8988T (cell line): ENCODE results near the gene TSPAN11.
A peak's percentile ranks its signal among the peaks of the same experiment; 100 is the strongest.

Experiments
- DNase-seq: peaks from one replicate; pipeline ENCODE4 v3.0.0; 2011

Gene TSPAN11

DNA sequence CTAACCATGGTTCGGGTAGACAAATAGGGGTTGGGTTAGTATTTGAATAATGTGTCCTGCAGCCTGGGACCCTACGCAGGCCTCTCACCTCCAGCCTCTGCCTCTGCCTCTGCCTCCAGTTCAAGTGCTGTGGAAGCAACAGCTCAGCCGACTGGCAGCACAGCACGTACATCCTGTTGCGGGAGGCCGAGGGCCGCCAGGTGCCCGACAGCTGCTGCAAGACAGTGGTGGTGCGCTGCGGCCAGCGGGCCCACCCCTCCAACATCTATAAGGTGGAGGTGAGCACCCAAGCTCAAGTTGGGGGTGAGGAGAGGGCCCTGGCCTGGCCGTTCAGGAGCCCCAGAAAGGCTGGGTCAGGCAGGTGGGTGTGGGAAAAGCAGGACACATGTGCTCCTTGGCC lies 55.9 kb downstream of the TSPAN11 start:
- no peak for DNase-seq

DNA sequence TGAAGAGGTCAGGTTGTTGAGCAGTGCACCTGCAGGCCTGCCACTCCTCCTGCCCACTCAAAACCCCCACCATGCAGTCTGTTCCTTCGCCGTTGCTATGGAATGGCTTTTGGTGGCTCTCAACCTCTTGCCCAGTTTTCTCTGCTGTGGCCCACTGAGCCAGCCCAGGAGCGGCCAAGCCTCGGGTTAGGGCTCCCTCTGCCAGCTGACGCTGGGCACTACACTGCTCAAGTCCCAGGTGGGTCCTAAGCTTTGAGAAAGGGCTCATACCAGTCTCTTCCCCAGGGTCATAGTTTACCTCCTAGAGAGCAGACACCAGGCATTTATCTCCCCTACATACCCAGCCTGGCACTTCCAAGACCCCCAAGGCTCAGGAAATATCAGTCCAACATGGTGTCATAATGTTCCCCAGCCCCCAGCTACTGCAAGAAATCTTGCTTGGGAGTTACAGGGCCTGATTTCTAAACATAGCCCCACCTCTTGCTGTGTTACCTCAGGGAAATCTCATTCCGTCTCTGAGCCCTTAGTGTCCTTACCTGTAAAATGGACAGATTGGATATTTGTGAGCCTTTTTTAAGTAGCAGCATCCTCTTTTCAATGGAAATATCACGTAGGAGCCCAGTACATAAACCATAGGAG lies 59.4 kb downstream of the TSPAN11 start:
- DNase-seq, result peak; percentile 98

DNA sequence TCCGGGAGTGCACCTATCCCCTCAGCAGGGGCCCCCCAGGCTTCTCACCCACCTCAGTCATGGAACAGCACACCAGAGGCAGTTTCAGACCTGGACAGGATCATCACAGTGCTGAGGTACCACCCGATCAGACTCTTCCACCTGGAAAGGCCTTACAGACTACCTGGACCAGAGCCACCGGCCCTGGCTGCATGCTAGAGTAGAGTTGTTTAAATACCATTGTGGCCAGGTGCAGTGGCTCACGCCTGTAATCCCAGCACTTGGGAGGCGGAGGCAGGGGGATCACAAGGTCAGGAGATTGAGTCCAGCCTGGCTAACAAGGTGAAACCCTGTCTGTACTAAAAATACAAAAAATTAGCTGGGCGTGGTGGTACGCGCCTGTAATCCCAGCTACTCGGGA lies 61.5 kb downstream of the TSPAN11 start:
- no peak for DNase-seq

DNA sequence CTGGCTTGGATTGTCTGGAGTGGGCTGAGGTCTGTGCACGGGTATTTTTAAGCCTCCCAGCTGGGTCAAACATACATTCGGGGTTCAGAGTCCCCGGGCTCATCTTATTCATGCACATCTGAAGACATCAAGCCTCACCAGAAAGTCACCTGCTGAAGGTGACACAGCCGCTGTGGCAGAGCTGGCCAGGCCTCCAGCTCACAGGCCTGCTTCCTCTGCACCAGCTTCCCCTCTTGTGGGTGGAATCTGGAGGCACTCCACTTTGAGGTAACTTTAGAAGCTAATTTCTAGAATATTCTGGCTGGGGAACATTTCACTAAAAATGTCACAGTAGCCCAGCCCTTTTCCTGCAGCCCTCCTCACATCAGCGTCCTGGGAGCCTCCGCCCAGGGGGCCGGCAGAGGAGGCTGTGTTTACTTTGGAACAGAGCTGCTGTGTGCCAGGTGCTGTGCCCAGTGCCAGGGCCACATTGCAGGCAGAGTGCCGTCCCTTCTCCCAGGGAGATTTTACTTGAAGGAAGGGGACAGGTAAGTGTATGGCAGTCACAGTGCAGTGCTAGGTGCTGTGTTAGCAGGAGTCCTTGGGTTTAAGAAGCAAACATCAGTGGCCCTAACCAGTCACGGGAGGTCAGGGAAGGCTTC lies 62.2 kb downstream of the TSPAN11 start:
- DNase-seq, result no peak

DNA sequence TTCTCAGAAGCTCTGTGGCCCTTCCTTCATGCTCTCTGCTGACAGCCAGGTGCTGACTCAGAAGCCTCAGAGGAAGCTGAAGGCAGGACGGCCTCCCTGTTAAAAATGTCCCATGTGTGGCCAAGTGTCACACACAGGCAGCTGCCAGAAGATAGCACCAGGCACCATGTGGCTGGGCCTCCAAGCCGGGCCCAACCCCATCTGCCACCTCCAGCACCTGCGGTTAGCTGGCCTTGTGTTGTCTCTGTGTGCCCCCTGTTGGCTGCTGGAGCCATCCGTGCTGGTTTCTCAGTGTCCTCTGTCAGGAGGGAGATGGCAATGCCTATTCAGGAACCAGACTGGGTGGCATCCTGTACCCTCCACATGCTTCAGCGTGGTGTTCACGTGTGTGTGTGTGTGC lies 63.2 kb downstream of the TSPAN11 start:
- peak; percentile 94 for DNase-seq

DNA sequence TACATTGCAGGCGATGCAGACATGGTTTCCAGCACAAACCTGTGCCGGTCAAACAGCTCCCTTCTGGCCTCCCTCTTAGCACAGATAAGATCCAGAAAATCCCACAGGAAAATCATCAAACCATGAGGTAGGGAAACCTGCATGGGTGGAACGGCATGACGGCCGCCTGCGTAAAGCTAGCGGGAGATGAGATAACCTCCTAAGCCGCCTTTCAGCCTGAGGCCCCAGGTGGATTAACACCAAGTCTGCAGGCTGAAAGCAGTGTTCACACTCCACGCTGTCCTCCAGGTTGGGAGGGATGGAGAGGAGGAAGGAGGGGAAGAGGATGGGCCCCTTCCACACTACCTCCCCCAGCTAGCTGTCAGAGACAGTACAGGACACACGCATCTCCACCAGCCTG lies 63.8 kb downstream of the TSPAN11 start:
- no peak for DNase-seq

DNA sequence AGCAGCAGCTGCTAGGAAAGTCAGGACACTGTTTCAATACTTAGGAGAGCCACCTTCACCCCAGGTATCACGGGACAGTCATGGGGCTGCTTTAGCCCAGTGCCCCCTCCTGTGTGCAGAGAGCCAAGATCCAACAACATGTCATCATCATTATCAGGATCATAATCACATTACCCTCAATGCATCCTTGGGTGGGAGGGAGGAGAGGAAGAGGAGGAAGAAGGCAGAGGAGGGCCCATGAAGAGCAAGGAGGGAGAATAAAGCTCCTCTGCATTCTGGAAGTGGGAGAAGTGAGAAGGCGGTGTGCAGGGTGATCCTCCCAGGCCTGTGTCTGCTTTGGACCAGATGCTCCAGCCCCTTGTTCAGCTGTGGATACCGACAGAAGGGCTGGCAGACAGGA lies 64.2 kb downstream of the TSPAN11 start:
- DNase-seq, result no peak

DNA sequence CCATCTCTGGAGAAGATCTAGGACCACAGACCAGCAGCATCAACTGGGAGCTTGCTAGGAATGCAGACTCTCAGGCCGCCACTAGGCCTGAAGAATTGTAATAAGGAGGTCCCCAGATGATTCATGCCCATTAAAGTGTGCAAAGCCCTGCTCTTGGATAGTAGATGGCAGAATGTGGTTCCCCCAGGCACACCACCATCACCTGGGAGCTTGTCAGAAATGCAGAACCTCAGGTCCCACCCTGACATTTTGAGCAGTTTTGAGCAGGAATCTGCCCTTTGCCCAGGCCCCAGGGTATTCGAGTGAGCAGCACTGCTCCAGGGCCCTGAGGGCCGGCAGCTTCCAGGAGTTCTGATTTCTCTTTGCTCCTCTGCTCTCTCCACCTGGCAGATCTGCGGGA lies 64.9 kb downstream of the TSPAN11 start:
- DNase-seq, result no peak

DNA sequence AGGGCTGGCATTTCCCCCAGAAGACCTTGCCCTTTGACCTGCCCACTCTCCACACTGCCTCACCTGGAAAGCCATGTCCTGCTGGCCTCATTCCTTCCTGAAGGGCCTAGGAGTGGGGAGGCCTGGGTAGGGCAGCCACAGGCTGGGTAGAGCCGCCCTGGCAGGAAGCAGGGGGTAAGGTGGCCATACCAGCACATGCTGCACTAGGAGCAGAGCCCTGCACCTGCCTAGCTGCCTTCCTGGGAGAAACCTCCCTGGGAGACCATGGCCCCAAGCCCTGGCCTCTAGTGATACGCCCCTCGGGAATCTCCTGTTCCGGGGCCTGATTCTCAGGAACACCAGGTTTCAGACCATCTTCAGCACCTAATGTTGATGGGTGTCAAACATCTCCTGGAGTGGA lies 65.8 kb downstream of the TSPAN11 start:
- DNase-seq, result no peak

DNA sequence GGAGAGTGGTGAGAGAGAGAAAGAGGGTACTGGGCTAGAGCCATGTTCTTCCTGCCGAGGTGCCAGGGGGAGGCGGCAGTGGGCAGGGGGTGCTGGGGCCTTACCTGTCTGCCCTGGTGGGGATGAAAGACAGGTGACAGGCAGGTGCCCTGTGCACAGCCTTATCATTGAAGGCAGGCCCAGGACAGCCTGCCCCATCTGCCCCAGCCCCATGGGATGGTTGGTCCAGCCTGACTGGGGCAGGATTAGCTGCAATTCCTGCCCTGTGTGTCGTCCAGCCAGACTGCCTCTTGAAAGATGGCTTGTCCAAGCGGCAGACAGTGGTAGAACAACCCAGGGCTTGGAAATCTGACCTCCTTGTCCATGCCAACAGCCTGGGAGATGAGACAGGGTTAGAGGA lies 67.2 kb downstream of the TSPAN11 start:
- DNase-seq, result no peak

DNA sequence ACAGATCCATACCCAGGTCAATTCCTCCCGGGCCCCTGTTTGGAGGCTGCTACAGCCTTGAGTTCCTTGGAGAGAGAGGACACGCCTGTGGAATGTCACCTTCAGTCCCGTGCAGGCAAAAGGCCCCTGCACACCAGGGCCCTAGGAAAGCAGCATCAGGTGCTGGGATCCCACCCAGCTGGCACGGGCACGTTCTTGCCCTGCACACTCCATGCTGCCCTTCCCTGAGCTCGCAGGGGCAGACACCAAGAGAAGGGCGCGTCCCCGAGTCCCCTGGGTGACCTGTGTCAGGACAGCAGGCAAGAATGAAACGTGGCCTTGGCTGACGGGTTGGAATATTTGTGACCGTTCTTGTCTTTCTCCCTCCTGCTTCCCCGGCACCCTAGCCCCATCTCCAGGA lies 67.7 kb downstream of the TSPAN11 start:
- DNase-seq, result no peak

DNA sequence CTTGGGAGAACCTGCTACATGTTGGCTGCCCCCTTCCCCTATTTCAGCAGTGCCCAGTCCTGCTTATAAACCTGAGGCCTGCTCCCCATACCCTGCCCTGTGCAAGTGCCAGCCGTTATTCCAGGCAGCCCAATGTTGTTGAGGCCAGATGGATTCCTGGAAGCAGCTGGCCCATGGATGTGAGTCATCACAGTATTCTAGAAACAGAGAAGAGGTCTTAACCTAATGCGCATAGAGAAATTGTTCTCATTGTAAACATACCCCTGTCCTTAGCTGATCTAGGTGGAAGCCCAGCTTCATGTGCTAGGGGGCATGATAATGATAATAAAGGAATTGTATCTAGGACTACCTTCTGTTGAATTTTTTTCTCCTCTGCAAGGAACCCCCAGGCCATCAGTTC lies 69.7 kb downstream of the TSPAN11 start:
- no peak for DNase-seq

DNA sequence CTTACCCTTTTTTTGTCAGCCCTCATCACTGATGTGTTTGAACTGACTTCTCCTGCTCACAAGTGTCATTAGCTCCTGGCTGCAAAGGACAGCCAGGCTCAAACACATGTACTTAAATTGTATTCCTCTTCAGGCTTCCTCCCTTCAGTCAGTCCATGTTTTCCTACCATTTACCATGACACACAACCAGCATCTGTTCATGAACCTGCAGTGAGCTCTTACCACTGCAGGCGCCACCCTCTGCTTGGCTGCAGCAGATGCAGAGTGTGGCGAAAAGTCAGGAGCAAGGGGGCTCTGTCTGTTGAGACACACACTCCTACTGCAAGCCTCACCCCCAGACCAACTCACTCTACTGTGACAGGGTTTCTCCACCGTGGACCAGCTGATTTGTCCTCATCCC lies 70.2 kb downstream of the TSPAN11 start:
- DNase-seq, result no peak

DNA sequence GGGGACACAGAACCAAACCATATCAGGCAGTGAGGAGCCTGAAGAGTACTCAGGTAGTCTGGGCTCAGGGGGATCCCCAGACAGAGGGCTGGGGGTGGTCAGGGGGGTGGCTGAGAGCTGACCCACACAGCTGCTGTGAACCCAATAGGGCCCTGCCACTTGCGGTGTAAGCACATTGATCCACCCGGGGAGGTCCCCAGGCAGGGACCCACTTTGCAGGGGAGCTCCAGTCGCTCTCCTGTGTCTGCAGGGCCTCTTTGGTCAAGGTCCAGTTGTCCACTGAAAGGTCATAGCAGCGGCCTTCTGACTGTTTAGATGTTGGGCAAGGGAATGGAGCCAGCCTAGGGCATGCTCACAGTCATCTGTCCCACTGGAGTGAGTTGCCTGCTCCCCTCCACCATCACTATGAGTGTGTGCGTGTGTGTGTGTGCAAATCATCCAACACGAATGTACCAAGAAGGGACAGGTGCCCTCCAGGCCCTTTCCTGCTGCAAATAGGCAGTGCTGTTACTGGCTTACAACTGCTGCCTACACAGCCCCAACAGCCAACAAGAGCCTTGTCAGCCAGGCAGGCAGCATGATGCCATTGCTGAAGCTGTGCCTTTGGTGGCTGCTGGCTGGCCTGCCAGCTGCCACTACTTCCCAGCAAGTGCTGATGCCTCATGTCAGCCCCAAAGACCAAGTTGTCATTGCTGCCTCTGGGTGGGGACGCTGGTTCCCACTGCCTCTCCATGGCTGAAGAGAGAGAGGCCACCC lies 71.3 kb downstream of the TSPAN11 start:
- no peak for DNase-seq

DNA sequence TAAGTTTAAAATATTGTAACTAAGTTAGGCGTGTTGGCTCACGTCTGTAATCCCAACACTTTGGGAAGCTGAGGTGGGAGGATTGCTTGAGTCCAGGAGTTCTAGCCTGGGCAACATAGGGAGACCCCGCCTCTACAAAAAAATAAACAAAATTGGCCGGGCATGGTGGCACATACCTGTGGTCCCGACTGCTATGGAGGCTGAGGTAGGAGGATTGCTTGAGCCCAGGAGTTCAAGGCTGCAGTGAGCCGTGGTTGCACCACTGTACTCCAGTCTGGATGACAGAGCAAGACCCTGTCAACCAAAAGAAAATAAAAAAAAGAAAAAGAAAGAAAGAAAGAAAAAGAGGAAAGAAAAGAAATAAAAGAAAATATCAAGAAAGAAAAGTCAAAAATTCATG lies 72.5 kb downstream of the TSPAN11 start:
- DNase-seq, result no peak

DNA sequence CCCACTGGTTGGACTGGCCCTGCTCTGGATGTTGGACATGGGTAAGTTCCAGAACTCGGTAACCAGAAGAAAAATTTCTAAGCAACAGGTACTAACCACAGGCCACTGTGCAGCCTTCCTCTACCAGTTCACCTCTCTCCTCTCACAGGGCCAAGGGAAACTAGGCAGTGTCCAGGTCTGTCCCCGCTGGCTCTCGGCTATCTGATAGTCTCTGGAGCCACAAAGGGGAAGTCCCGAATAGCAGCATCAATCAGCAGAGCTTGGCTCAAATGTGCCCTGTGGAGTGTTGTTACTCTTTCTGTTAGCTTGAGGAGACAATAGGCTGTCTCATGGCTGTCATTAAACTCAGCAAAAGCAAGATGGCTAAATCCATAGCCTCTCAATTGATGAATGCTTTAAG lies 73.2 kb downstream of the TSPAN11 start:
- no peak for DNase-seq

DNA sequence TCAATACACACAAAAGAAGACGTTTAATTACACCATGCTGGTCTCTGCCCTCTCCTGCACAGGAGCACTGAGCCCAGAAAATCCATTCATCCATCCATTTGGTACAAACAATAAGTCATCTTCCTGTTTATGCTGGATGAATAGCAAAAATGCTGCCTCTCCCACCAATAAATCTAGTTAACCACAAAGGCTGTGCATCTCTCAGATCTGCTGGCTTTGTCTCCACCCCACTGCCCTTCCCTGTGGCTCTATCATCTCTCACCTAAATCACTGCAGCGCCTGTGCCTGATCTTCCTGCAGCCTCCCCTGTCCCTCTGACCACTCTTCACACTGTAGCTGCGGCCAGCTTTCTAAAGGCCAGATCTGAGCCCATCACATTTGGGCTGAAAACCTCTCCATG lies 74.2 kb downstream of the TSPAN11 start:
- DNase-seq, result no peak

DNA sequence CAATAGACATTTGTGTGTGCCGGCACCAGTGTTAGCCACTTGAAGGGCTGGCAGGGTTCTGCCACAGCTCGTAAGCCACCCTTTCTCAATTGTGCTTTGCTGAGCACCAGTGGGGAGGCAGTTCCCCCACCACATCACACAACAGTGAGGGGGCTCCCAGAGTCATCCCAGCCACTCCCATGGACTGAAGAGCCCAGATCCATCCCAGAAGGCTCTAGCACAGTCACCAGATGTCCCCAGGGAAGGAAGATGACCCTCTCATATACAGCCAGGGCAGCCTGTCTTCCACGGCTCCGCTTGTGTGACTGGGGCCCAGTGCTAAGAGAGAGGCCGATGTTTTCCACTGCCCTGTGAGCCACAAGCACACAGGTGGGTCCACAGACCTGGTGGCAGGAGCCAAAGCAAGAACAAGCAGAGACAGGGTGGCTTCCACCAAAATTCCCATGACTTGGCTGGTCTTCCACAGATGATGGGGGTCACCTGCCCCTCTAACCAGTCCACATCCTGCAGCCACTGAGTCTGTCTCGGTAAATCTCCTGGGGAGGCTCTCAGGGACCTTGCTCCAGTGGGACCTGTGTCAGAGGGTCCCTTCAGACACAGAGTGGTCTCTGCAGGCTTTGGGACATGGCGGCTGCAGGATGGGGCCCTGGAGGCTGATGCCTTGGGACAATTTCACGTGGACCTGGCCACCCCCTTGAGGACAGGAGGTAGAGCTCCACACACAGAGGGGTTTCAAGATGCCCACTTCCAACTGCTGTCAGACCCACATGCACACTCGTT lies 75.2 kb downstream of the TSPAN11 start:
- DNase-seq, result no peak

DNA sequence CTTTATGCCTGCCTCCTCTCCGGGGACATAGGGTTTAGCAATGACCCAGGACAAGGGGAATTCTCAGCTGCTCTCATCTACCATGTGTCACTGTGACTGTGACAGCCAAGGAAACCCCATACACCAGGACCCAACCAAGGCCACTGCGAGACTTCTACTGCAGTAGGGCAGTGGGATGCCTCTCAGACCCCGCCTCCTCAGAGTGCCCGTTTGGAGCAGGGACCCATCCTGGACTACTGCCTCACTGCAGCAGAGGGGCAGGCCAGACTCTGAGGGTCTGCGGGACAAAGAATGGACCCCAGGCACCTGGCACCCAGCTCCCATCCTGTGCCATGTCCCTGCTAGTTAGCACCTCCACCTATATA lies 75.8 kb downstream of the TSPAN11 start:
- DNase-seq, result no peak

DNA sequence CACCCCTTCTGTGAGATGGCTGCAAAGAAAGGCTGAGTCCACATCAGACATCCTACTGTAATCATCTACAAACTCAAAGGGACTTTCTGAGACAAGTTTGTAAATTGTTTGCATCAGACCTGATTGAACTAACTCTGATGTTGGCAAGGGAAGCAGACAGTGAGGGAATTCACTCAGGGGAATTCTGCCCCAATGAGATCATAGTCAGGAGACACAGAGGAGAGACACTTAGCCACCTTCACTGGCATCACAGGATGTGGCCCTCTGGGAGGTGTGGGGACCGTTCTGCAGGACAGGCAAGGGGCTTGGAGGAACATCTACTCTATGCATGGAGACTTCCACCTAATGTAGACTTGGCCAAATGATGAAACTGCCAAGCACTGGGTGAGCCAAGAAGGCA lies 76.5 kb downstream of the TSPAN11 start:
- no peak for DNase-seq

DNA sequence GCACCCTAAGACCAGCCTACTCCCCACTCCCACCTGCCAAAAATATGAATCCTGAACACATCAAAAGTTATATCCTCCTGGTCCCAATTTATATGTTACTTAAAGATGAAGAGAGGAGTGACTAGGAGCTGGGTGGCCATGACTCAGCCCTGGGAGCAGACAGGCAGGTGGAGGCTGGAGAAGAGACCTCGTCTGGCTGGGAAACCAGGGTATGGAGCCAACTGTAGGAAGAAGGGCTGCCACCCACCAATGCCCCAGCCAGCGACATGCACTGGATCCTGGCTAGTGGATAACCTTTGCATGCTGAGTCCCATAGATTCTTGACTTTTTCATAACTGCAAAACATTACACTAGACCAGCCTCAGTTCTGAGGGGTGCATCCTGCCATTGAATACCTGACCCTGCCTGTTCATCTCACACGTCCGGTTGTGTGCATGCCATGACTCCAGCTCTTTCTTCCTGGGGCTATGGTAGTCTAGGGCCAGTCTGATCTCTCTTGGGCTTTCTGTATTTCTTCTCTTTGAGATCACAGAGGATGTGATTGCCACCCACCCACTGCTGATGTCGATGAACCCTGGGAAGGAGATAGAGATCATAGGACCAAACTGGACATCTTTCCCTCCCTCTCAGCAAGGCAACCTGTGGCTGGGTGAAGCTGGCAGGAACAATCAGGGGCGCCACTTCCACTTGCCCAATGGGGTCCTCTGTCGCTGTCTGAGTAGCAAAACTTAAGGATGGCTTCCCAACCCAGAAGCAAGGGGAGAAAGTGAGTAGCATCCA lies 77.5 kb downstream of the TSPAN11 start:
- no peak for DNase-seq

DNA sequence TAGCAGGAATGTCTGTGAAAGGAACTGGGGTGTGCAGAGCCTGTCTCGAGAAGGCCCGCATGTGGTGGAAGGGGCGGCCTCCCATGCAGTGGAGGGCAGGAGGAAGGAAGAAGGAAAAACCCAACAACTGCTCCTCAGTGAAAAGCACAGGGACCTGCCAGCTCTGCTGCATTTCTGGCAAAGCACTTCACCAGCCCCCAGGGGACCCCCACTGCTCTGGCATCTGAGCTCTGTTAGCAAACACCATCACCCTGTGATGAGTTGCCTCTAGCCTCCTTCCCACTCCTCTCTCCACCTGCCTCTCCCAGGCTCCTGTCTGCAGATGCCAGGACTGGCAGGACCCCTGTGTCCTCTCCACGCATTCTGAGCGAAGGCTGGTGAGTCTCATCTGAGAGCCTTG lies 78.1 kb downstream of the TSPAN11 start:
- DNase-seq, result no peak
